ENCODE data around the gene ANKRD40.

ANKRD40 gene

DNA sequence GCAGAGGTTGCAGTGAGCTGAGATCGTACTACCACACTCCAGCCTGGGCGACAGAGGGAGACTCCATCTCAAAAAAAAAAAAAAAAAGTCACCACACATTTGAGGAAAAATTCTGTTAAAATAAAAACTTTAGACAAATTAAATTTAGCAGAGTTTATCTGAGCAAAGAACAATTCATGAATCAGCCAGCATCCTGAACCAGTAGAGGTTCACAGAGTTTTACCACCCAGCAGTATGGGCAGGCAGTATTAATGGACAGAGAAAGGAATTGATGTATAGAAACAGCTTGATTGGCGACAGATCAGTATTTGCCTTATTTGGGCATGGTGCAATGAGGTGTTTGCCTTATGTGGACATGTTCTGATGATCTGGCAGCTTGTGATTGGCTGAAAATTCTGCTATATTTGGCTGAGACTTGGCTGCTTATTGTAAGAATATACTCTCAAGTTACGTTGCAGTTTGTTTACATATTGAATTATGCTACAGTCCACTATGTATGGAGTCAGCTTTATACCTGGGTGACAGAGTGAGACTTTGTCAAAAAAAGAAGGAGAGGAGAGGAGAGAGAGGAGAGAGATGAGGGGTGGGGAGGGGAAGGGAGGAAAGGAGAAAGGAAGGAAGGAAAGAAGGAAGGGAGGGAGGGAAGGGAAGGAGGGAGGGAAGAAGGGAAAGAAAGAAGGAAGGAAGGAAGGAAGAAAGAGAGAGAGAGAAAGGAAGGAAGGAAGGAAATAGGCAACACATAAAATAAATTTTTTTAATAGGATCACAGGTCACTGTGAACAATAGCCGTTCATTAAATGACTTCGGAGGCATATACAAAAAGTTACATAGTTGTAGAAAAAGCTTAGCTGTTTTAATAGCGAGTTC is 58.4 kb downstream of the ANKRD40 start:
- no peak for DNase-seq (ENCODE audit: low spot score)

GRCh38 chr17:50647187-50647586 is 60.5 kb downstream of the ANKRD40 start:
- DNase-seq (ENCODE audit: low spot score) = no peak

GRCh38 chr17:50645748-50646682 is 61.7 kb downstream of the ANKRD40 start:
- DNase-seq (ENCODE audit: low spot score) = no peak

All from putamen (tissue), 1 donor.